Brain pericyte (primary cell): ENCODE measurements around the gene MGAT5.
A peak's percentile ranks its signal among the peaks of the same experiment; 100 is the strongest.

Experiments
- DNase-seq: peaks from one replicate; pipeline ENCODE4 v3.0.0-alpha.2; 2012; ENCODE audit warnings: low read depth, low spot score

Gene MGAT5

DNA sequence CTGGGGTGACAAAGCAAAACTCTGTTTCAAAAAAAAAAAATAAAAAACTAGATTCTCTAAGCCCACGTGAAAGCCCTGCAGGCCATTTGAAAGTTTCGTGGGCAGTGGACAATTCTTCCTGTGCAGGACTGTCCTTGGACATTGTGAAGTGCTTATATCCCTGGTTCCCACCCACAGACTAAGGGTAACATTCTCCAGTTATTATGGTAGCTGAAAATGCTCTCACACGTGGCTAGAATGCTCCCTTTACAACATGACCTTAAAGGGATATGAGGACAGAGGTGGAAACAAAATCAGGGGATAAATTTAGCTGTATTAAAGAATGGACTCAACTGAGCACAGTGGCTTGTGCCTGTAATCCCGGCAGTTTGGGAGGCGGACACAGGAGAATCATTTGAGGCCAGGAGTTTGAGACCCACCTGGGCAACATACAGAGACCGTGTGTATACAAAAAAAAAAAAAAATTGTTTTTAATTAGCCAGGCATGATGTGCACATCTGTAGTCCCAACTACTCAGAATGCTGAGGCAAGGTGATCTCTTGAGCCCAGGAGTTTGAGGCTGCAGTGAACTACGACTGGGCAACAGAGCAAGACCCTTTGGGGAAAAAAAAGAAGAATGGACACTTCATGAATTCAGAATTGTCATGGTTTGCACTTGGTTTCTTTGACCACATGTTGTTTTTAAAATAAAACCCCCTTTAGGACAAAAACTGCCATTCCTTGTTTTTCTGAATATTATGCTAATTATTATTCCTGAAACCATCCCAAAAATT, 167.9 kb downstream of the MGAT5 start:
- no peak for DNase-seq

GRCh38 chr2:134425724-134426496, 172.0 kb downstream of the MGAT5 start:
- DNase-seq = no peak

DNA sequence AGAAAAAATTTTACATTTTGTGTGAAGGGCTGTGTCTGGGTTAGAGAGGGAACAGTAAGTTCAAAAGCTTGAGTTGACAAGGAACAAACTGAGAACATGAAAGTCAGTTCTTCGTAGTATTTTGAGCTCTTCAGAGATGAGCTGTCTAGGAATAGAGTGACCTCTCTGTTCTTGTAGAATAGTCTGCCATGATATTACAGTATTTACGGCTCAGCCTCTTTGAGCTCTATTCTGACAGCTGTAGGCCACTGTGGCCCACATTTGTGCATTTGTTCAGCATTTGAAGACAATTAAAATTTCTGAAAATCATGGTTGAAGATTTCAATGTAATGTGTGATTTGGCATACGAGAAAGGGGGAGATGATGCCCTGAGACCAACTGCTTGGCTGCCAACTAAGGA, 172.8 kb downstream of the MGAT5 start:
- no peak for DNase-seq

GRCh38 chr2:134429886-134430285, 176.0 kb downstream of the MGAT5 start:
- DNase-seq = no peak

DNA sequence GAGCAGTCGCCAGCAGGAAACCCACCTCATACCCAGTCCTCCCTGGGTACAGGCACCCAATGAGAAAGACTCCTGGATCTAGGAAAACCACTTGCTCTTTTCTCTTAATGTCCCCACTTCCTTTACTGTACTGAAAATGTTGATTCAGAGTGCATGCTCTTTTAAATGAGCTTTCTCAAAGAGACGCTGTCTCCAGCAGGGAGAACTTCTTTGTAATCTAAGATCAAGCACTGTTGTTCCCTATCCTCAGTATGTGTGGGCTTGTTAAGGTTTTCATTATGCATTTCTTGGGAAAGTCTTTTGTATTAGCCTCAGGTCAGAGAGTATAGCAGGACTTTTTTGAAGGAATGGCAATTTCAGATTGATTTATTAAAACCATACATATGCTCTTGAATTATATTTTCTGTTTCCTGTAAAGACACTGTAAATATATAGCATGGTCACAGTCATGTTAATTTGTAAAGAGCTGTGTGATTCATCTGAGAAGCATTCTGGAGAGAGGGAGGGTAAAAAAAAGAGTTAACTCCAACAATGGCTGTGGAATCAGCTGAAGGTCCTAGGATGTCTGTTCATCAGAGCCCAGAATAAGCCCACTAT, 178.1 kb downstream of the MGAT5 start:
- no peak for DNase-seq

DNA sequence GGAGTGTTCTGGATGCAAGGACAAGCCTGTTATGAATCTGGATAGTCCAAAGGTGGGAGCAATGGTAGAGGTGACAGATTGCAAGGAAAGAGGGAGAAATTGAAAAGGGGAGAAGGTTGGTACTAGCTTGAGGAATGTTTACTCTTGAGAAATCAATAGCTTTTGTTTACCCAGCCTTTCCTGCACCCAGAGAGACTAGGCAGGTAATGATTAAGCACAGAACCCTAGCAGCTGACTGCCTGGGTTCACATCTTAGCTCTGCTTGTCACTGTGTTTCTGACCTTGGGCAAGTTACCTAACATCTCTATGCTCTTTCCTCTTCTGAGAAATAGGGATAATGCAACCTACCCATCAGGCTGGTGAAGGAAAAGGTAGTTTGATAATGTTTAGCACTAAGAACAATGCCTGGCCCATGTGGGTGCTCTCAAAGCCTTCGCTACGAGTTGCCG, 178.6 kb downstream of the MGAT5 start:
- no peak for DNase-seq

GRCh38 chr2:134433469-134433868, 179.6 kb downstream of the MGAT5 start:
- DNase-seq = no peak

- DNase-seq = no peak
Observed at GRCh38 chr2:134433979-134434378, 180.1 kb downstream of the MGAT5 start.

DNA sequence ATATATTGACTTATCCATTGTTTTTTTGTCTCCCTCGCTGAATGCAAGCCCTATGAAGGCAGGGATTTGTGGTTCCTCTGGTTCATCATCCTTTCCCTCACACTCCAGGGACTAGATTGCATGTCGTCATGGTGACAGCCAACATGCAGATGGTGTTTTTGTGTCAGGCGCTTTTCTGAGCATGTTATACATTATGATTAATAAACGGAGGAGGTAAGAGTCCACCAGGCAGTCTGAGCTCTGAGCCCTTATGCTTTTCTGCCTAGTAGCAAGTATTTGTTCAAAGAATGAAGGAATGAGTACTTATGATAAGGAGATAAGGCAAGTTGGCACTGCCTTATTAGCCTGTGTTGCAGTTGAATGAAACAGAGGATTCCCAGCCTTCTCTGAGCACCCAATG, 181.6 kb downstream of the MGAT5 start:
- DNase-seq = no peak

DNA sequence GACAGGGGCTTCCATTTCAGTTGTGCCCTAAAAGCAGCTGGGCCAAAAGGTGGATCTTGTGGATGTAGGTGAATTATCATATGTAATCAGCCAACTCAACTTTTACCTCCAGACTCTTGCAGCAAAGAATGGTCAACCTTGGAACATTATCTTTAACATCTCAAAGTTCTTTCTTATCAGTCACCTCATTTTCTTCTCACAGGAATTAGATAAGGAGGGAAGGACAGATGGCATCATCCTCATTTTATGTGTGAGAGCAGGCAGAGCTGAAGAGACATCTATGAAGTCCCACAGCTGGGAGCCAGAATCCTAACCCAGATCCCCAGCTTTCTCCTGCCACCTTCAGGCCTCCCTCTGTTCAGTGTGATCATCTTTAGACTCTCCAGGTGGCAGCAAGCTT, 182.1 kb downstream of the MGAT5 start:
- no peak for DNase-seq

GRCh38 chr2:134436706-134437105, 182.8 kb downstream of the MGAT5 start:
- DNase-seq = no peak

GRCh38 chr2:134438371-134438770, 184.5 kb downstream of the MGAT5 start:
- DNase-seq = no peak

DNA sequence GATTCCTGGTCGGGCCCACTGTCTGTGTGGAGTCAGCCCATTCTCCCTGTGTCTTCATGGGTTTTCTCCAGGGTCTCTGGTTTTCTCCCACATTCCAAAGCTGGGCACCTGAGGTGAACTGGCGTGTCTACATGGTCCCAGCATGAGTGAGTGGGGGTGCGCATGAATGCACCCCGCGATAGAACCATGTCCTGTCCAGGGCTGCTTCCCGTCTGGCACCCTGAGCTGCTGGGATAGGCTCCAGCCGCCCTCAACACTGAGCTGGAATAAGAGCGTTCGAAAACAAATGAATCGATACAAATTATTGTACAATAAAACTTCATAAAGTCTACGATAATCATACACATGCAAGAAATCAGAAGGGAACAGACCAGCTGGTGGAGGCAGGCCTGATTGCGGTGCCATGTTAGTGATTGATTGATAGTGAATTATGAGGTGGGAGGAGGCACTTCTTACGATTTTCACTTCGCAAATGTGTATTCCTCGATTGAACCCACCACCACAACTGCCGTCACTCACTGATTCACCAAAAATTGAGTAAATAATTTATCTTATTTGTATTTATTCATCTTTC, 186.6 kb downstream of the MGAT5 start:
- no peak for DNase-seq

GRCh38 chr2:134441153-134441863, 187.4 kb downstream of the MGAT5 start:
- DNase-seq = no peak

- no peak for DNase-seq
Observed at GRCh38 chr2:134443814-134444480, 190.1 kb downstream of the MGAT5 start.

DNA sequence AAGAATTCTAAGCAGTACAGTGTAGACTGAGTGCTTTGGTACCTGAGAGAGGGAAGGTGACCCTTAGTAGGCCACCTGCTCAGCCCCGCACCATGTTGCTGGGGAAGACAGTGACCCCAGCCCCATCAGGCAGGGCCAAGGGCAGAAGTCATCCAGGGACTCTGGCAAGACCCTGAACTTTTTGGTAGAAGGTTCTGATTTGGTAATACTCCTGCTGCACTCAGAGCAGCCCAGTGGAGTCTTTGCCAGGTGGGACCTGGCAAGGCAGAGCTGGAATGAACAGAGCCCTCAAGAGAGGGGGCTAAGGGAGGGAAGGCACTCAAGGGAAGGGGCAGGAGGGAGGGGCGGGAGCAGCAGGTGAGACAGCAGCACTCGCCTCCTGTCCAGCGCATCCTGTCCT, 191.2 kb downstream of the MGAT5 start:
- DNase-seq = no peak

DNA sequence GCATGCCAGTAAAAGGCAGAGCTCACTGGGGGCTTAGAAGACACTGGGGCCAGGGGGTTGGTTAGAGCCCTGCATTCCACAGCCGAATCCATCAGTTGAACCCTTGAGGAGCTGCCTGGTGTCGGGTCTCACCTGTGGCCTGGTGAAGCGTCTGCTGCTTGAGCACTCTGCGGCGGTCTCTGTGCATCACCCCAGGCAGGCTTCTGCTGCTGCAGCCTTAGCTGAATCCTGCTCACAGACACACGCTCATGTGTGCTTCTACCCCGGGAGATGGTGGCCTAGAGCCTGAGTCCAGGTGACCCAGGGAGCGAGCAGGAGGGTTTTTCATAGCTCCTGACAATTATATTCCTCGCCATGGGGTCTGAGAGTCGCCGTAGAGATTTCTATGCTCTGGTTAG, 192.1 kb downstream of the MGAT5 start:
- no peak for DNase-seq

DNA sequence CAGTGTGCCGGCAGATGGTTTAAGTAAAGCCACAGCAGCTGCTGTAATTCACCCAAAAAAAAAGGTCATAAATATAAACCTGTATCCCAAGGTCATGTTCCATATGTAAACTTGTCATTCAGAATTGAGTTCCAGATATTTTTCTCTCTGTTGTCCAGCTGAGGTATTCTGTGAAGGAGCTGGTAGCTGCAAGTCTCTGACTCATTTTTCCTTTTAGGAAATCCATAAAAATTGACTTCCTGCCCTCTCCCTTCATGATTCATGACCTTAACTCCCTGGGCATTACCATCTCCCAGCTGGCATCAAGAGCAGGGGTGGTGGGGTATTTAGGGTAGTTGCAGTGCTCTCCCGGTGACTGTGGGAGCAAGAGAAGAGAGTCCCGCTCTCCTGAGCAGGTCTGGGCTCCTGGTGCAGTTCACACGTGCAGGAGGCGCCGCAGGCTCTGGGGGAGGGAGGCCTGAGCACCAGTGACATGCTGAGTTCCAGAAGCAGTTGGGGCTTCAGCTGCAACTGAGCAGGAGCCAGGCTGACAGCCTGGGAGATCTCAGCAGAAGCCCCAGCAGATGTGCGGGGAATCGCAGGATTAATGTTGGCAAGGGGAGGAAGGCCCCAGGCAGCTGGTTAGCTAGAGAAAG, 192.6 kb downstream of the MGAT5 start:
- peak; percentile 45 for DNase-seq

- DNase-seq = no peak
Observed at GRCh38 chr2:134447669-134448068, 193.8 kb downstream of the MGAT5 start.

GRCh38 chr2:134448650-134449049, 194.8 kb downstream of the MGAT5 start:
- DNase-seq = no peak

- DNase-seq = no peak
Observed at GRCh38 chr2:134449157-134449556, 195.3 kb downstream of the MGAT5 start.
